Testis (tissue), 2 donors: ENCODE measurements around the gene MON2.

Experiments
- POLR2A ChIP-seq: fragments of 450-650 bp; IDR thresholded peaks from one replicate; pipeline ENCODE4 v1.6.1; 2017; ENCODE audit warnings: antibody characterized with exemption, mild to moderate bottlenecking, moderate library complexity
- TF ChIP-seq, protein P1 (sequence below), 3 experiments: fragments of 450-650 bp in 2 of 3; fragments of 200-600 bp in 1 of 3; sonication (generic) in 1 of 3; IDR thresholded peaks; one replicate each; pipeline ENCODE4 v1.5.1; 2016 to 2019; ENCODE audit warnings: antibody characterized with exemption in 3 of 3, mild to moderate bottlenecking in 2 of 3, moderate library complexity in 1 of 3

DNA sequence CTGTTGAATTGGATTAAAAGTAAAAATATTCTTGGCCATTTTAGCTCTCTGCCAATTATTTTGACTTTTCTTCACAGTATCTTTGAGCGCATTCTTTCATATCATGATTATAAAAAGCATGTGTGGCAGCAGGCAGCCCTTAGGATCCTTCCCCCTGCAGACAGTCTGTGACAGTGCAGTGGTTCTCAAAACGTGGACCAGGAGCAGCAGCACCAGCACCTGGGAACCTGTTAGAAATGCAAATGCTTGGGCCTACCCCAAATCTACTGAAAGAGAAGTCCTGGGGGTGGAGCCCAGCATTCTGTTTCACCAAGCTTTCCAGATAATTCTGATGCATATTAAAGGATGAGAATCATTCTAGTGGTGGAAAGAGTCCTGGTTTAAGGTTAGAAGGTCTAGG is 155.6 kb downstream of the MON2 start:
- TF ChIP-seq, protein P1, sequence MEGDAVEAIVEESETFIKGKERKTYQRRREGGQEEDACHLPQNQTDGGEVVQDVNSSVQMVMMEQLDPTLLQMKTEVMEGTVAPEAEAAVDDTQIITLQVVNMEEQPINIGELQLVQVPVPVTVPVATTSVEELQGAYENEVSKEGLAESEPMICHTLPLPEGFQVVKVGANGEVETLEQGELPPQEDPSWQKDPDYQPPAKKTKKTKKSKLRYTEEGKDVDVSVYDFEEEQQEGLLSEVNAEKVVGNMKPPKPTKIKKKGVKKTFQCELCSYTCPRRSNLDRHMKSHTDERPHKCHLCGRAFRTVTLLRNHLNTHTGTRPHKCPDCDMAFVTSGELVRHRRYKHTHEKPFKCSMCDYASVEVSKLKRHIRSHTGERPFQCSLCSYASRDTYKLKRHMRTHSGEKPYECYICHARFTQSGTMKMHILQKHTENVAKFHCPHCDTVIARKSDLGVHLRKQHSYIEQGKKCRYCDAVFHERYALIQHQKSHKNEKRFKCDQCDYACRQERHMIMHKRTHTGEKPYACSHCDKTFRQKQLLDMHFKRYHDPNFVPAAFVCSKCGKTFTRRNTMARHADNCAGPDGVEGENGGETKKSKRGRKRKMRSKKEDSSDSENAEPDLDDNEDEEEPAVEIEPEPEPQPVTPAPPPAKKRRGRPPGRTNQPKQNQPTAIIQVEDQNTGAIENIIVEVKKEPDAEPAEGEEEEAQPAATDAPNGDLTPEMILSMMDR (IDR thresholded peaks at IDR 0.05): no peak
- no peak for TF ChIP-seq POLR2A
